Liver (tissue), 3 donors: ENCODE results near the gene GLIPR1.

Experiments used
- EGR1 ChIP-seq, 2 donors: IDR thresholded peaks; 2 replicates each; pipeline ENCODE4 v1.6.1; 2016 to 2018; ENCODE audit warnings: antibody characterized with exemption in 2 of 2, low read depth in 2 of 2
- HNF4A ChIP-seq, 2 donors: conservative IDR thresholded peaks; 2 replicates each; pipeline ENCODE4 v1.6.1; 2016; ENCODE audit warnings: antibody characterized with exemption in 2 of 2, mild to moderate bottlenecking in 2 of 2
- REST ChIP-seq: IDR thresholded peaks from 2 replicates; pipeline ENCODE4 v1.6.1; 2016; ENCODE audit warnings: antibody characterized with exemption, mild to moderate bottlenecking
- ZBTB33 ChIP-seq: IDR thresholded peaks from 2 replicates; pipeline ENCODE4 v1.6.1; 2016; ENCODE audit warnings: antibody characterized with exemption
- TF ChIP-seq, protein P1 (sequence below): fragments of 150-350 bp; IDR thresholded peaks from 2 replicates; pipeline ENCODE4 v1.5.1; 2017; ENCODE audit warnings: improper control_type of control experiment, low read depth, low read length; ENCODE audit not compliant: missing input control
- donor health status: healthy.
- donor health status: healthy.

DNA sequence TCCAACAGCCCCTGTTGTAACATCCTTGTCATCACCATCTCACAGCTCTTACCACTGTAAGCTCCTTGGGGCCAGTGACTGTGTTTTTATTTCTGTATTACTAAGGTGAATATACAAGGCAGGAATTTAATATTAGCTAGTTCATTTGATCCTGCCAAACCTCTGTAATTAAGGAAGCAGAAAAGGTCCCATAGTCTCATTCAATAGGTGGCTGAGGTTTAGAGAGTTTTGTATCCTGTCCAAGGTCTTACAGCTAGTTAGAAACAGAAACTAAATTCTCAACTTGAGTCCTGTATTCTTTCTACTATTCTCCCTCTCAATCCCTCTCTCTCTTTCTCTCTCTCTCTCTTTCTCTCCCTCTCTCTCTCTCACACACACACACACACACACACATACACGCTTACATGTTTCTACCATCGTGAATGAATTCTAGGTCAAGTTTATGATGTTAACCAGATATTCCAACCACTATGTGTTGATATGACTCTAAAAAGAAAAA lies 543 bp upstream of the GLIPR1 start:
- TF ChIP-seq, protein P1, sequence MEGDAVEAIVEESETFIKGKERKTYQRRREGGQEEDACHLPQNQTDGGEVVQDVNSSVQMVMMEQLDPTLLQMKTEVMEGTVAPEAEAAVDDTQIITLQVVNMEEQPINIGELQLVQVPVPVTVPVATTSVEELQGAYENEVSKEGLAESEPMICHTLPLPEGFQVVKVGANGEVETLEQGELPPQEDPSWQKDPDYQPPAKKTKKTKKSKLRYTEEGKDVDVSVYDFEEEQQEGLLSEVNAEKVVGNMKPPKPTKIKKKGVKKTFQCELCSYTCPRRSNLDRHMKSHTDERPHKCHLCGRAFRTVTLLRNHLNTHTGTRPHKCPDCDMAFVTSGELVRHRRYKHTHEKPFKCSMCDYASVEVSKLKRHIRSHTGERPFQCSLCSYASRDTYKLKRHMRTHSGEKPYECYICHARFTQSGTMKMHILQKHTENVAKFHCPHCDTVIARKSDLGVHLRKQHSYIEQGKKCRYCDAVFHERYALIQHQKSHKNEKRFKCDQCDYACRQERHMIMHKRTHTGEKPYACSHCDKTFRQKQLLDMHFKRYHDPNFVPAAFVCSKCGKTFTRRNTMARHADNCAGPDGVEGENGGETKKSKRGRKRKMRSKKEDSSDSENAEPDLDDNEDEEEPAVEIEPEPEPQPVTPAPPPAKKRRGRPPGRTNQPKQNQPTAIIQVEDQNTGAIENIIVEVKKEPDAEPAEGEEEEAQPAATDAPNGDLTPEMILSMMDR, result no peak
- TF ChIP-seq EGR1 (IDR thresholded peaks at IDR 0.05; ENCODE audit: low read depth in 2 of 2) (no peak), REST (no peak), ZBTB33 (no peak), HNF4A (conservative IDR thresholded peaks at IDR 0.05) (no peak)
